Posterior cingulate gyrus (tissue), 11 donors: ENCODE results near the gene PATE4.
"Not testable (repeated sequence)": the region's sequence is repeated elsewhere in the genome, so short reads cannot be mapped to it uniquely, and the experiment has no call there.

Experiments used
- DNase-seq, 10 donors: peaks; one replicate each; pipeline versions ENCODE4 v3.0.0 to v3.0.0-alpha.2; 2020 to 2021; ENCODE audit warnings: mixed read lengths in 3 of 10
- intact Hi-C: fragments of 100-400 bp; cut with DNase I; formaldehyde crosslinking; loops from one replicate; pipeline ENCODE4 v1.15.1; 2023

Gene PATE4, protein sequence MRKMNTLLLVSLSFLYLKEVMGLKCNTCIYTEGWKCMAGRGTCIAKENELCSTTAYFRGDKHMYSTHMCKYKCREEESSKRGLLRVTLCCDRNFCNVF

DNA sequence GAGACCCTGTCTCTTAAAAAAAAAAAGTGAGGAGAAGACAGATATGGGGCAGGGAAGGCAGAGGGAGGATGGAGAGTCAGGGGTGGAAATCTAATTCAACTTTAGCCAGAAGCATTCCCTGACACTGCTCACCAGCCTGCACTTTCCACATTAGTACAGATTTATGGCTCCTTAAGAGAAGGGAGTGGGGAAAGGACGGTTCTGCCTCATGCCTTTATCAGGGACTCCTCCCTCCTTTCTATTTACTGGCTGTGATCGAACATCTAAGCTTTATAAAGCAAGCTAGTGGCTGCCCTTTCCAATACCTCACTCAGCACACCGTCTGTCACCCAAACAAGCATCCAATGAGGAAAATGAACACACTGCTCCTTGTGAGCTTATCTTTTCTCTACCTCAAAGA, at the start of gene PATE4:
PATE4 (plus strand) TSS at position 301 of the 400 bp plus-strand sequence; CDS start at position 345, 44 bp downstream.
- intact Hi-C loops: no loop called here
- no peak for DNase-seq

DNA sequence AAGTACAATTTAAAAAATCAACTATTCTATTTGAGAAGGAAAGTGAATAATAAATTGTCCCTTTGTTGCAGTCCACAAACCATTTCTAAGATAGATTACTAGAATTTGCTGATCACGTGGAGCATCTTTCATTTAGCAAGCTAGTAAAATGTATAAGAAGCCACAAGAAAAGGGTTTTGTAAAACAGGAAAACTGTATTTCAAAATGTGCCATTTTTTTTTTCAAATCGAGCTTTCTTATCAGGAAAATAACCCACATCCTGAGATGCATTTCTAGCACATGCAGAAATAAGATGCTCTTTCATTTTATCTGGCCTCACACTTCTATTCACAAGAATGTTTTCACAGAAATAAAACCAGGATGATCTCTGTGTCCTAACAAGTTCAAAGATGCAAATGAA, 48.4 kb upstream of the PATE4 start:
- no peak for DNase-seq
- intact Hi-C loops: no loop called here

GRCh38 chr11:125787827-125788226, 45.3 kb upstream of the PATE4 start, which contains the start of gene PATE3:
PATE3 (plus strand) TSS chr11:125788127; CDS start chr11:125788152, 25 bp downstream.
- intact Hi-C loops: no loop called here
- no peak for DNase-seq

DNA sequence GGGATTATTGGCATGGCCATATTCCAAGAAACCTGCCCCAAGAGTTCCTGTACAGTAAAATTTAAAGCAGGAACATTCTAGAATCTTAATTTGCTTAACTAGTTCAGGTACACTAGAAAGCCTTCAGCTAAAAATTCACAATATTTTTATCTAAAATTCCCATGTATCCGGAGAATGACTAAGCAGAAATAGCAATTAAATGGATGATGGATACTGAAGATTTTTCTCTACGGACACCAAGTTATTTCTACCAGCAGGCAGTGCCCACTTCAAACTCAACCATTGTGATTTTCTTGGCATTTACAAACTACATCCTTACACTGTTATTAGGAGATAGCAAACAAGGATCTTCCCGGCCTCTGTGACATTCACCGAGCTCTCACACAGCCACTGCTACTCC, 42.3 kb upstream of the PATE4 start:
- no peak for DNase-seq
- intact Hi-C loops: no loop called here

DNA sequence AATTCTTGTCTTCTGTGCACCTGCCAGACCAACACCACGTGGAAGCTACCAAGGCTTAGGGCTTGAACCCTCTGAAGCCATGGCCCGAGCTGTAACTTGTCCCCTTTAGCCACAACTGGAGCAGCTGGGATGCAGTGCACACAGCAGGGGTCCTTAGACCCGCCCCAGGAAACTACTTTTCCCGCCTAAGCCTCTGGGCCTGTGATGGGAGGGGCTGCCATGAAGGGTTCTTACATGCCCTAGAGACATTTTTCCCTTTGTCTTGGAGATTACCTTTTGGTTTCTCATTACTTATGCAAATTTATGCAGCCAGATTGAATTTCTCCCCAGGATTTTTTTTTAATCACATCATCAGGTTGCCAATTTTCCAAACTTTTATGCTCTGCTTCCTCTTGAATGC, 35.5 kb upstream of the PATE4 start:
- DNase-seq: no peak
- intact Hi-C loops: no loop called here

- intact Hi-C loops: no loop called here
Observed at GRCh38 chr11:125799808-125800207, 33.3 kb upstream of the PATE4 start.

GRCh38 chr11:125802387-125802786, 30.7 kb upstream of the PATE4 start:
- intact Hi-C loops: no loop called here

More at GRCh38 chr11:125799808-125800207, 33.3 kb upstream of the PATE4 start:
- no peak for DNase-seq

DNA sequence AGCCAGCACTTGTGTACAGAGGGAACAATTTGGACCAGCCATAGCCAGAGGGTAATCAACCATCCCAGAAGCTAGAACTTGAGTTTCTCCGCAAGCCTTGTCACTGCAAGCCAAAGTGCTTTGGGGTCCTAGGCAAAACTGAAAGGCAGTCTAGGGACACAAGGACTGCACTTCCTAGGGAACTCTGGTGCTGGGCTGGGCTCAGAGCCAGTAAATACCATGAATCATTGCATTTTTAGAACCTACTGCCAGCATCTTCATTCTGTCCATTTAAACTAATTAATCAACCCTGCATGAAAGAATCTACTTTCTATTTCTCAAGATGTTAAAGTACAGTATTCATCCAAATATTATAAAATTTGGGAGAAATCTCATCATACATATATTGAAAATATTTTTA, 25.2 kb upstream of the PATE4 start:
- no peak for DNase-seq
- intact Hi-C loops: no loop called here

More at GRCh38 chr11:125802387-125802786, 30.7 kb upstream of the PATE4 start:
- DNase-seq: no peak

DNA sequence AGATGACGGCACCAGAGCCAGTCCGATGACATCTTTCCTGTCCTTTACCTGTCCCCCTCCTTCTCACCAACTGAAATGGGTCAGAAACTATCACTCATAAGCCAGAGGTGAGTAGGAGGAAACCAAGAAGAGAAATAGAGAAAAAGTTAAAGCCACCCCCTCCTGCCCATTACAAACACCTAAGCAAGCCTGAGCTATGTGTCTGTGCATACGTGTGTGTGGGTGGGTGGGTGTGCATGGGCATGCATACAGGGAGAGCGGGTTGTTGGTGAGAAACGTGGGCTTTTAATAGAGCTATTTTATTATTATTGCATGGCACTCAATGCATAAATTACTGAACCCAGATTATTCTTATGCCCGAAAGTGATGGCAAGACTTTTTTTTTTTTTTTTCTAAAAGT, 2.6 kb downstream of the PATE4 start:
- intact Hi-C loops: no loop called here
- DNase-seq: no peak

DNA sequence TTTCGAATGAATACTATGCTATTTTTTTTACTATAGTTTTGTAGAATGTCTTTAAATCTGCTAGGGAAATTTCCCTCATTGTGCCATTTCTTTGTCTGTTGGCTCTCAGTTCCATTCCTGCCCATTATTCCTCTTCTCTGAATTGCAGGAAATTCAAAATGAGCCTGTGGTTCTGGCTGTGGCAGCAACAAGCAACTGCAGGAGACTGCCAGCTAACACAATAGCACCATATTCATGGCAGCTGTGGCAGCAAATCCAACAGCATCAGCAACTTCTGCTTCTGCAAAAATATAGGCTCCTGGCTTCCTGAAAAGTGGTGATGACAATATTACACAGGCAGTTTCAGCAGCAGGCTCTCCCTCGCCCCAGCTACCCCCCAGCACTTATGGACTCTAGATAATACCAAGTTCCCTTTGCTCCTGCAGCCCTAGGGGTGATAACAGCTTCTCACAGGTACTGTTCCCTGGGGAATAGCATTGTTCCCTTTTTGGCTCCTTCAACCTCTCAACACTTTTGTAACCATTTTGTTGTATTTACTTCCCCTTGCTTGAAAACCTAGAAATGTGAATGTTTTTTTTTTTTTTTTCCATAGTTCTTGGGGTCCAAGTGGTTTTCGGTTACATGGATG, 9.3 kb downstream of the PATE4 start:
- intact Hi-C loops: no loop called here

DNA sequence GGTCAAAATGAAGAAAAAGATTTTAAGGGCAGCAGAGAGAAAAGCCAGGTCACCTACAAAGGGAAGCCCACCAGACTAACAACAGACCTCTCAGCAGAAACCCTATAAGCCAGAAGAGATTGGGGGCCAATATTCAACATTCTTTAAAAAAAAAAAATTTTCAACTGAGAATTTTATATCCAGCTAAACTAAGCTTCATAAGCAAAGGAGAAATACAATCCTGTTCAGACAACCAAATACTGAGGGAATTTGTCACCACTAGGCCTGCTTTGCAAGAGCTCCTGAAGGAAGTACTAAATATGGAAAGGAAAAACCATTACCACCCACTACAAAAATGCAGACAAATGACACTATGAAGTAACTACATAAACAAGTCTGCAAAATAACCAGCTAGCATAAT, 13.1 kb downstream of the PATE4 start:
- intact Hi-C loops: no loop called here

More for the DNA sequence above, 9.3 kb downstream of the PATE4 start:
- peak in 1 of 10 donors; percentile 2 for DNase-seq

GRCh38 chr11:125857670-125858069, 24.6 kb downstream of the PATE4 start:
- intact Hi-C loops, DNase-seq: not testable (repeated sequence)

More for the DNA sequence above, 13.1 kb downstream of the PATE4 start:
- DNase-seq: no peak

DNA sequence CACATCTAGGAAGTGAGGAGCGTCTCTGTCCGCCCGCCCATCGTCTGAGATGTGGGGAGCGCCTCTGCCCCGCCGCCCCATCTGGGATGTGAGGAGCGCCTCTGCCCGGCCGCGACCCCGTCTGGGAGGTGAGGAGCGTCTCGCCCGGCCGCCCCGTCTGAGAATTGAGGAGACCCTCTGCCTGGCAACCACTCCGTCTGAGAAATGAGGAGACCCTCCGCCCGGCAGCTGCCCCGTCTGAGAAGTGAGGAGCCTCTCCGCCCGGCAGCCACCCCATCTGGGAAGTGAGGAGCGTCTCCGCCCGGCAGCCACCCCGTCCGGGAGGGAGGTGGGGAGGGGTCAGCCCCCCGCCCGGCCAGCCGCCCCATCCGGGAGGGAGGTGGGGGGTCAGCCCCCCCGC, 29.7 kb downstream of the PATE4 start:
- intact Hi-C loops: not testable (repeated sequence)
- peak in 1 of 10 donors; percentile 60 for DNase-seq

DNA sequence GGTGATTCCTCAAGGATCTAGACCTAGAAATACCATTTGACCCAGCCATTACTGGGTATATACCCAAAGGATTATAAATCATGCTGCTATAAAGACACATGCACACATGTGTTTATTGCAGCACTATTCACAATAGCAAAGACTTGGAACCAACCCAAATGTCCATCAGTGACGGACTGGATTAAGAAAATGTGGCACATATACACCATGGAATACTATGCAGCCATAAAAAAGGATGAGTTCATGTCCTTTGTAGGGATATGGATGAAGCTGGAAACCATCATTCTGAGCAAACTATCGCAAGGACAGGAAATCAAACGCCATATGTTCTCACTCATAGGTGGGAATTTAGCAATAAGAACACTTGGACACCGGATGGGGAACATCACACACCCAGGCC, 32.2 kb downstream of the PATE4 start:
- intact Hi-C loops: not testable (repeated sequence)

GRCh38 chr11:125869521-125869920, 36.4 kb downstream of the PATE4 start:
- DNase-seq: no peak
- intact Hi-C loops: no loop called here

More for the DNA sequence above, 32.2 kb downstream of the PATE4 start:
- DNase-seq: not testable (repeated sequence)

DNA sequence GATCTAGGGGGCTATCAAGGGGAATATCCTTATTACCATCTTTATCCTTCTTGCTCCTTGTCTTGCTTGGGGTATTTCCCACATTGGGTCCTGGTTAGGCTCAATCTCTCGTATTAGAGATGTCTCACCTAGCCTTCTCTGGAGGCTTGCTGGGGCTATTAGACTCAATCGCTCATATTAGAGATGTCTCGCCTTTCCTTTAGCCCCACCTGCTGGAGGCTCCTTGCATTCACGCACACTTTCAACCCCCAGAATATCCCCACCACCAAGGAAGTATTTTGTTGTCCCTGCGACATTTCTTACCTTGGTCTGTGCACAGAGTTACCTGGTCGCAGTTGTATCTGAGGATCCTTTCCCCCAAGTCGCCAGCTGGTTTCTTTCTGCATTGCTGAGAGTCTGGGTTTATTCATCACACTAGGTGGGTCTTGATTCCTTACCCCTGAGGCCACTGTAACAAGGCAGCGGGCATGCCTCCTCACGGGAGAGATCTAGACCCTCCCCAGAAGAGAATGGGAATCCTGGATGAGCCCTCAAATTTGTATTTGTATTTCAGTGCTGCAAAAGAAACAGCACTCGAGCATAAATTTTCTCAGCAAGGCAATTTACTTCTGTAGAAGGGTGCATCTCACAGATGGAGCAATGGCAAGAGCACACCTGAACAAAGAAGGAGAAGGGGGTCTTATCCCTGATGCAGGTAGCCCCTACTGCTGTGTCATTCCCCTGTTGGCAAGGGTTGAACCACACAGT, 38.4 kb downstream of the PATE4 start:
- intact Hi-C loops: loop anchor here (5.0 to 10.0 kb wide), 2 partner anchors 244 to 777 kb away; partner anchors contain the start of gene CHEK1
- peak in 2 of 10 donors; percentile 41 to 67 for DNase-seq

GRCh38 chr11:125872138-125872491, 39.0 kb downstream of the PATE4 start:
- no peak for DNase-seq
- intact Hi-C loops: loop anchor here (5.0 to 10.0 kb wide), 2 partner anchors 245 to 777 kb away; partner anchors contain the start of gene CHEK1

DNA sequence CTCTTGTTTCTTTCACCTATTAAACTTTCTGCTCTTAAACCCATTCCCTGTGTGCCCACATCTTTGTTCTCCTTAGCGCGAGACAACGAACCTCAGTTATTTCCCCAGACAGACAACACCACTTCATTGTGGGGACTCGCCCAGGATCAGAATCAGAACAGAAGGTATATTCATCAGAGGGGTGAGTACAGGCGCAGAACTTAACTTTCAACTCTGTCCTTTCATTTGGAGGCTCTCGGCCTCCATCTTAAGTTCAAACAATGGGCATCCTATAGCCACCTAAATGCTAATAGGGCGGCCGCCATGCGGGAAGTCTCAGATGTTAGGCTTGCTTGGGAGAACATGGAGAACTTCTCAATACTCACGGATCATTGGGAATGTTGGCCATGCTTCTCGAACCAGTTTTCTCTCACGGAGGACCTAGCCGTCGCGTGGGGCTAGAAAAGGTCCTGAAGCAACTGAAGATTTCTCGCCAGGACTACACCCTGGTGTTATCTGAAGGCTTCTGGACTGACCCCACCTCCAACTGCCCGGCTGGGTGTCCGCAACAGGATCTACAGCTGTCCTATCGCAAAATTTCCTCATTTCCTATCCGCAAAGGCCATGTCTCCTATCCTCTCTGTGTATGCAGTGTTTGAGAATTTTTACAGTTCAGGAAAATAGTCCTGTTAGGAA, 40.9 kb downstream of the PATE4 start:
- intact Hi-C loops: loop anchor here (5.0 to 10.0 kb wide), 2 partner anchors 247 to 779 kb away; partner anchors contain the start of gene CHEK1
- DNase-seq: no peak

- intact Hi-C loops: loop anchor here (5.0 to 10.0 kb wide), 2 partner anchors 247 to 780 kb away; partner anchors contain the start of gene CHEK1
- DNase-seq: peak in 8 of 10 donors; percentile 40 to 92 (median 69)
Observed at GRCh38 chr11:125874556-125875124, 41.5 kb downstream of the PATE4 start.

GRCh38 chr11:125881291-125881690, 48.2 kb downstream of the PATE4 start:
- DNase-seq: no peak
- intact Hi-C loops: no loop called here
